Eye (tissue), 1 donor: Measurements from ENCODE around the gene DUSP14.

Experiments
- DNase-seq: peaks from one replicate; pipeline ENCODE4 v3.0.0-alpha.2; 2015

The DUSP14 gene

GRCh38 chr17:37517881-37518280 is 28.2 kb downstream of the DUSP14 start:
- no peak for DNase-seq

GRCh38 chr17:37518826-37519225 is 29.1 kb downstream of the DUSP14 start:
- no peak for DNase-seq

GRCh38 chr17:37519251-37519985 is 29.7 kb downstream of the DUSP14 start:
- DNase-seq: no peak

- DNase-seq: no peak
Observed at GRCh38 chr17:37520174-37520573, 30.5 kb downstream of the DUSP14 start.

DNA sequence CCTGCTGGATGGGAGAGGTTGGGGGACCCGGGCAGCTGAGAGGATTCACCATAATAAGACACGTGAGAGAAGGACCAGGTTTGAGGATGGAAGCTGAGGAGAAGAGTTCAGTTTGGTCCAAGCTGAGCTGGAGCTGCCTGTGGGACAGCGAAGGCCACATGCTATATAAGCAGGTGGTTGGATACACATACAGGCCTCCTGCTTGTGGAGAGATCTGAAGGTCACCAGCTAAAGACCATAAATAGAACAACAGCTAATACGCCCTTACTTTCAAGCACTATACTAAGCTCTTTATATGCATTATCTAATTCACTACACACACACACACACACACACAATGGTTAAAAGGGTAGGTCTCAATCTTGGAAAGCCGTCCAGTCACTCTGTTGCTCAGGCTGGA is 32.1 kb downstream of the DUSP14 start:
- DNase-seq: no peak

DNA sequence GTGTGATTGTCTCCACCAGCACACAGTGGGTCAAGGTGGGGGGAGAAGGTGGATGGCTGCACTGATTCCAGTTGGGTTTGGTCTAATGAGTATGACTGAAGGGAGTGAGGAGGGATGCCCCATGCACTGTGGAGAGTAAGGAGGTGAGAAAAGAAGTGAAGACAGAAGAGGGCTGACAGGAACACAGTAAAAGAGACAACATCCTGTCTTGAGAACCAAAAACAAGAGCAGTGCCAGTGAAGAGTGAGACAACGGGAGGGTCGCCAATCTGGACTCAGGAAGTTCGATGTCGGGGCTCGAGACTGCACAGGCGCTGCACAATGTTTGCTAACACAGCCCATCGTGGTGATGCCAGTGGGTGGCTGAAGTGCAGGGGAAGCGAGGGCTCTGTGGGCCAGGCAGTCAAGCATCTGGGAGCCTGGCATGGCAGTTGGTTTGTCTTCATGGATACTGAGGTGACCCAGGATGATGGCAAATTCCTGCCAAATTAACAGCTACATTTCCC is 34.1 kb downstream of the DUSP14 start:
- DNase-seq: no peak

GRCh38 chr17:37527249-37527851 is 37.7 kb downstream of the DUSP14 start:
- DNase-seq: peak; percentile 72

DNA sequence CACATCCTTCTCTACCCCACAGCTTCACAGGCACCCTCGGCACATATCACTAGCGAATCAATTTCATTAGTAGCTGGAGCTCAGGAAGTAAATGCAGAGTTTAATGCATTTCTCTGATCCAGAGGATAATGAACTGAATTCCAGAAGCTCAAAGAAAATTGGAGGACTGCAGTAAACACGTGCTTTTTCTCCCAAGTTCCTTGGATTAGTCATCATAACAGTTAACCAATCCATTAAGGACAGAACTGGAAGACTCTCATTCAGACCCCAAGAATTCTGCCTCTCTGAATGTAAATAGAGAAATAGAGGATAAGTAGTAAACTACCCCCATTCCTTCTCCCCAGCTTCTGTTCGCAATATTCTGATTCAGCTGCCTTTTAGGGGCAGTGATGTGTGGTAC is 40.7 kb downstream of the DUSP14 start:
- DNase-seq: no peak

DNA sequence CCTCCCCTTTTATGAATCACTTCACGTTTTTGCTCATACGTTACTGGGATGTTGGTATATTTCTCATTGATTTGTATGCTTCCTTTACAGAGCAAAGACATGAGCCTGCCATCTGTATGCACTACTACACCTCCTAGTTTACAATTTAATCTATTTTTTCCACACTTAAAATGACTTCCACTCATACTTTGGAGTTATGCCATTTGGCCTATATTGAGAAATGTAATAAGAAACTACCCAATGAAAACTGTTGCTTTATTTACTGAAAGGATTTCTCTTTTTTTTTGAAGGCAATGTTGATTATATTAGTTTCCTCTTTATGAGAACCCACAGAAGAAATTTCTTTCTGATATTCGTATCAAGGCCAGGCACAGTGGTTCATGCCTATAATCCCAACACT is 43.1 kb downstream of the DUSP14 start:
- no peak for DNase-seq

DNA sequence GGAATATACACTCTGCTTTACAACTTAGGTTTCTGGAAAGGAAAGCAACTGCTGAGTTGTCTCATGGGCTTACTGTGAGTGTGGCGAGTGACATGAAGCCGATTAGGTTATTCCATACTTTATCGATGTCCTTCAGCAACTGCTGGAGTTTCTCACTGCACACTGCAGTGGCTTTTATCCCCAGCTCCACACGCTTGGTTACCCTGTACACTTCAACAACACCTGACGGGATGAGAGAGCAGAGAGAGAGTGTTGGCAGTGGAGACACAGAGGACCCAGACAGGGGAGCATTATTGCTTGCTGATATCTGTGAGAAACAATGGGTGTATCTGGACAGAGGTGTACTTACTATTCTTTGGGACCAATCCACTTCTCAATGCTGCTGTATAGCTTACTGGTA is 46.2 kb downstream of the DUSP14 start:
- DNase-seq: no peak

GRCh38 chr17:37538981-37539659 is 49.4 kb downstream of the DUSP14 start:
- no peak for DNase-seq

GRCh38 chr17:37541880-37542660 is 52.4 kb downstream of the DUSP14 start:
- DNase-seq: no peak

- no peak for DNase-seq
Observed at GRCh38 chr17:37543637-37544052, 54.0 kb downstream of the DUSP14 start.

GRCh38 chr17:37545486-37545885 is 55.8 kb downstream of the DUSP14 start:
- DNase-seq: no peak

GRCh38 chr17:37546302-37546701 is 56.6 kb downstream of the DUSP14 start:
- peak; percentile 35 for DNase-seq

DNA sequence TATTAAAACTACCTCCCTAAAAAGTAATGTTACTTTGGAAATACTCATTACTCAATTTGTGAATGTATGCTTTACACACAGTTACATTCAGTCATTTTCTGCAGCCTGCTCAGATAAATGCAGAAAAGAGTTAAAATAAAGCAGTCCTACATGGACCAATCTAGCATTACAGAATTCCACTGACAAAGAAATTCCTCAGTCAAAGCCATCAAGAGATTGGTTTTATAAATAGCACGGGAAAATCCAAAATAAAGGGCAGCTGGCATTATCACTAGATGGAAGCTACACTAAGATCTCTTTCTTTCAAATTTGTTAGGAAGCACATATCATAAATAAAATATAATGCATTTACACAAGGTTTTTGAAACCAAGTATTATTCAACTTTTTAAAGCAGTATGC is 58.3 kb downstream of the DUSP14 start:
- no peak for DNase-seq

GRCh38 chr17:37551788-37552187 is 62.1 kb downstream of the DUSP14 start:
- DNase-seq: no peak

DNA sequence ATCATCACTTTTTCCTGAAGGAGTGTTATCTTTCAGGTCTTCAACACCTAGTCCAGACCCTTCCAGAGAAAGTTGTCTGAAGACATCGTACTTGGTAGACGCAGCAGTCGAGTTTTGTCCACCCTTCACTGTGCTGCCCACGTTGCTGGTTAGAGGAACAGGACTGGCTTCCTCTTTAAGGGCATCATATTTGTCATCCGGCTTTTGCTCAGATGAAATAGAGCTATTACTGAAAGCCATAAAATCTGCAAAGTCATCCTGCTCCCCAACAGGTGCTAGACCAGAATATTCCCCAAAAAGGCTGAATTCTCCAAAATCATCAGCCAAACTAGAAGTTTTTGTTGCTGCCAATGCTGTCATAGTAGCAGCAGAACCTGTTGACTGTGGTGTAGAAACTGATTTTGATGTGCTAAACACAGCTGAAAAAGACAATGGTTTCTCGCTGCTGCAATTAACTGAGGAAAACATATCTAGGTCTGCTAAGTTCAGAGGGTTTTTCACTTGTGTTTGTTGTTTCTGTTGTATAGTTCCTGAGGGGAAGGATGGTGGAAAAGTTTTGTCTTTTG is 63.8 kb downstream of the DUSP14 start:
- no peak for DNase-seq

- no peak for DNase-seq
Observed at GRCh38 chr17:37555386-37555785, 65.7 kb downstream of the DUSP14 start.

DNA sequence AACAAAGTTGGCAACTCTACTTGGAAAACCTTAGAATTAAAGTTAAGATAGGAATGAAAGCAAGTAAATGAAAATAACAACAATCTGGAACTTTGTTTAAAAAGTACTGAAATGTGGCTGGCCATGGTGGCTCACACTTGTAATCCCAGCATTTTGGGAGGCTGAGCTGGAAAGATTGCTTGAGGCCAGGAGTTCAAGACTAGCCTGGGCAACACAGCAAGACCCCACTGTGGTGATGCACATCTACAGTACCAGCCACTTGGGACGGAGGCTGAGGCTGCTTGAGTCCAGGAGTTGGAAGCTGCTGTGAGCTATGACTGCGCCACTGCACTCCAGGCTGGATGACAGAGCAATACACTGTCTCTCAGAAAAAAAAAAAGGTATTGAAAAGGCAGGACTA is 67.8 kb downstream of the DUSP14 start:
- DNase-seq: no peak

- DNase-seq: no peak
Observed at GRCh38 chr17:37558299-37558698, 68.6 kb downstream of the DUSP14 start.

DNA sequence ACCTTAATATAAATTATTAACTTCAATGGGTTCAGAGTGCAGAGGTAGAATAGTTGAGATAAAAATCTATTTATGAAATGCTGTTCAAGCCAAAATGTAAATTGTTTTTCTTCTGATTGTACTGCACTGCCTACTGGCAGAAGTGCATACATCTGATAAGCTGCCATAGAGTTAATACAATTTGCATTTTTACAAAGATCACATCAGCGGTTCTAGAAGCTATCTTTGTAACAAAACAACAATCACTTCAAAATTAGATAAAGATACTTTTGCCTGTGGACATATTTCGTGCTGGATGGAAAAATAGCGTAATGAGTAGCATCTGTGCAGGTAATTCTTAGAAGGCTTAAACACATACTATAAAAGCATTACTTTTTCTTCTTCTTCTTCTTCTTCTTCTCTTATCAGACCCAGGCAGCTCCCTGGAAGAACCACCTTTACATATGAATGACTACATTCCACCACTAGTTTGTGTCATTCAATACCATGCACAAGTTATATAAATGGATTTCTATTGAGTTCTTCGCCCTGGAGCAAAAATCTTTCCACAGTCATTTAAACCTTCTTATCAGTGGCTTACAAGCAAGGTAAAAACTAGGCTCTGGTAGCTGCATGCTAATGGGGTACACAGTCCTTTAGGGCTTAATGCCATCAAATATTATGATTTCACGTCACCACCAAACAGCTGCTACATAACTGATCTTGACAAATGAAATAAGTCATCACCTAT is 72.5 kb downstream of the DUSP14 start:
- no peak for DNase-seq
